SK-N-MC (cell line): ENCODE data around the gene GALNTL6.

Experiments
- EZH2 ChIP-seq: fragments of 200-600 bp; sonication (generic); IDR thresholded peaks from one replicate; pipeline ENCODE4 v1.6.1; 2017; ENCODE audit warnings: antibody characterized with exemption
- FOXP2 ChIP-seq: optimal IDR thresholded peaks from 2 replicates; pipeline ENCODE3; 2011; ENCODE audit warnings: mild to moderate bottlenecking, moderate library complexity; ENCODE audit not compliant: insufficient read depth; ENCODE audit errors: extremely low read length, control extremely low read depth
- POLR2AphosphoS5 ChIP-seq: IDR thresholded peaks from 2 replicates; pipeline ENCODE4 v1.6.1; 2012; ENCODE audit warnings: mild to moderate bottlenecking, low read depth, low read length, borderline replicate concordance

- TF ChIP-seq POLR2AphosphoS5 (no peak), EZH2 (no peak), FOXP2 (no peak)
Measured at GRCh38 chr4:172980219-172980618, 1167.0 kb downstream of the GALNTL6 start.
